HCT116 (cell line): ENCODE results near the gene DTD2. TPM values are rescaled to one million over a fixed set of nuclear protein-coding genes. Genes with fewer than 3 reads are reported as not detected.

Experiments used
- ATAC-seq: fragments of 200-7000 bp; cut with Tn5 transposase; 2 replicates; pipeline ENCODE4 v1.9.1; 2020; ENCODE audit warnings: mild to moderate bottlenecking, moderate library complexity
- BruUV-seq: library from RNA; stranded (reverse); fragments of 400-500 nt; replicated peaks from 2 replicates; lab custom pipeline; 2021; lab: Mats Ljungman, UMichigan
- CTCF ChIA-PET: fragments of 300-600 bp; sonication (Branson Sonifier 250); formaldehyde crosslinking; loops from one replicate; lab custom pipeline; 2021; ENCODE audit warnings: antibody characterized with exemption; lab: Charles Lee
- POLR2A ChIA-PET: fragments of 300-600, 350-600 bp; sonication (Branson Sonifier 250); formaldehyde crosslinking; loops from one replicate; lab custom pipeline; 2021; ENCODE audit warnings: antibody characterized with exemption; lab: Charles Lee
- RAD21 ChIA-PET, 2 experiments: fragments of 300-600 bp; sonication (Branson Sonifier 250); formaldehyde crosslinking; loops; one replicate each; lab custom pipeline; 2023; ENCODE audit warnings: low total read pairs in 2 of 2; ENCODE audit not compliant: uncharacterized antibody in 2 of 2, unreplicated experiment in 2 of 2, low non-redundant PET in 1 of 2; lab: Charles Lee
- DNase-seq: peaks from one replicate; pipeline ENCODE4 v3.0.0-alpha.2; 2010; ENCODE audit warnings: low read depth, low spot score
- H2AFZ ChIP-seq: fragments of 200-600 bp; shearing (Covaris generic), sonication (generic); 2 replicates; pipeline ENCODE4 v1.6.1; 2017; ENCODE audit warnings: low read depth, mixed run types, mixed read lengths, antibody characterized with exemption, low read length; ENCODE audit not compliant: poor library complexity, severe bottlenecking
- H3K27ac ChIP-seq: 2 replicates; pipeline ENCODE4 v1.5.1; 2012; ENCODE audit warnings: low read depth, low read length
- H3K27me3 ChIP-seq: fragments of 200-600 bp; sonication (generic); 2 replicates; pipeline ENCODE4 v1.6.1; 2016; ENCODE audit warnings: mixed run types, low read length, mixed read lengths; ENCODE audit not compliant: insufficient read depth
- H3K36me3 ChIP-seq, 2 experiments: fragments of 200-500 bp in 1 of 2; fragments of 200-600 bp in 1 of 2; sonication (Bioruptor generic) in 1 of 2; sonication (generic) in 1 of 2; 2 replicates each; pipeline versions ENCODE4 v1.5.1 to v1.6.1; 2014 to 2016; ENCODE audit warnings: low read length in 2 of 2, inconsistent platforms in 1 of 2, mixed read lengths in 1 of 2, mixed run types in 1 of 2; ENCODE audit not compliant: insufficient read depth in 2 of 2, control insufficient read depth in 1 of 2
- H3K4me1 ChIP-seq, 2 experiments: fragments of 200-600 bp in 1 of 2; sonication (generic) in 1 of 2; 2 replicates each; pipeline versions ENCODE4 v1.5.1 to v1.6.1; 2012 to 2017; ENCODE audit warnings: low read length in 2 of 2, inconsistent platforms in 1 of 2, mild to moderate bottlenecking in 1 of 2, mixed read lengths in 1 of 2, mixed run types in 1 of 2, moderate library complexity in 1 of 2; ENCODE audit not compliant: insufficient read depth in 2 of 2, control insufficient read depth in 1 of 2
- H3K4me2 ChIP-seq: fragments of 200-600 bp; sonication (generic); 2 replicates; pipeline ENCODE4 v1.6.1; 2017; ENCODE audit warnings: mixed run types, low read length, mixed read lengths
- H3K4me3 ChIP-seq, 2 experiments: fragments of 200-600 bp in 1 of 2; sonication (generic) in 1 of 2; replicated peaks in 1 of 2; 2 replicates each; pipeline ENCODE4 v1.5.1; 2011 to 2016; ENCODE audit warnings: low read length in 2 of 2, control low read depth in 1 of 2, low read depth in 1 of 2, mild to moderate bottlenecking in 1 of 2, mixed read lengths in 1 of 2, mixed run types in 1 of 2
- H3K79me2 ChIP-seq: fragments of 200-600 bp; sonication (generic); 2 replicates; pipeline ENCODE4 v1.6.1; 2017; ENCODE audit warnings: mild to moderate bottlenecking, mixed run types, low read length, moderate library complexity, mixed read lengths; ENCODE audit not compliant: insufficient read depth
- H3K9ac ChIP-seq: fragments of 200-600 bp; sonication (generic); 2 replicates; pipeline ENCODE4 v1.6.1; 2016; ENCODE audit warnings: low read length, mixed read lengths
- H3K9me2 ChIP-seq: fragments of 200-600 bp; sonication (generic), shearing (Covaris generic); 2 replicates; pipeline ENCODE4 v1.6.1; 2017; ENCODE audit warnings: mixed run types, mild to moderate bottlenecking, moderate library complexity; ENCODE audit not compliant: insufficient read depth
- H3K9me3 ChIP-seq, 2 experiments: fragments of 200-500 bp in 1 of 2; fragments of 200-600 bp in 1 of 2; sonication (Bioruptor generic) in 1 of 2; sonication (generic) in 1 of 2; 2 replicates each; pipeline ENCODE4 v1.6.1; 2014 to 2017; ENCODE audit warnings: low read length in 2 of 2, mixed read lengths in 2 of 2, inconsistent platforms in 1 of 2, low read depth in 1 of 2, mild to moderate bottlenecking in 1 of 2, mixed run types in 1 of 2, moderate library complexity in 1 of 2; ENCODE audit not compliant: control insufficient read depth in 1 of 2, insufficient read depth in 1 of 2
- H4K20me1 ChIP-seq: fragments of 200-600 bp; sonication (generic), shearing (Covaris generic); 2 replicates; pipeline ENCODE4 v1.6.1; 2017; ENCODE audit warnings: mixed run types, mild to moderate bottlenecking, moderate library complexity; ENCODE audit not compliant: insufficient read depth
- ATF3 ChIP-seq: IDR thresholded peaks from 2 replicates; pipeline ENCODE4 v1.6.1; 2012
- CEBPB ChIP-seq: IDR thresholded peaks from 2 replicates; pipeline ENCODE4 v1.6.1; 2012; ENCODE audit warnings: low read depth
- CTCF ChIP-seq, 3 experiments: fragments of 200-600 bp in 1 of 3; sonication (generic) in 1 of 3; IDR thresholded peaks in 2 of 3; conservative IDR thresholded peaks in 1 of 3; 2 replicates each; pipeline ENCODE4 v1.5.1; 2012 to 2017; ENCODE audit warnings: low read depth in 2 of 3, low read length in 2 of 3, antibody characterized with exemption in 1 of 3, borderline replicate concordance in 1 of 3, control low read depth in 1 of 3, mild to moderate bottlenecking in 1 of 3, mixed read lengths in 1 of 3, mixed run types in 1 of 3, moderate library complexity in 1 of 3; ENCODE audit not compliant: insufficient read depth in 1 of 3
- EGR1 ChIP-seq: IDR thresholded peaks from 2 replicates; pipeline ENCODE4 v1.6.1; 2012; ENCODE audit warnings: low read depth
- ELF1 ChIP-seq: IDR thresholded peaks from 2 replicates; pipeline ENCODE4 v1.6.1; 2012; ENCODE audit warnings: low read depth, borderline replicate concordance
- EZH2phosphoT487 ChIP-seq: fragments of 200-600 bp; IDR thresholded peaks from 2 replicates; pipeline ENCODE4 v1.6.1; 2018; ENCODE audit warnings: antibody characterized with exemption, borderline replicate concordance
- JUND ChIP-seq: IDR thresholded peaks from 2 replicates; pipeline ENCODE4 v1.6.1; 2012
- POLR2AphosphoS5 ChIP-seq: IDR thresholded peaks from 2 replicates; pipeline ENCODE4 v1.6.1; 2011; ENCODE audit warnings: mild to moderate bottlenecking, low read depth, low read length, moderate library complexity
- RAD21 ChIP-seq: IDR thresholded peaks from 2 replicates; pipeline ENCODE4 v1.6.1; 2012; ENCODE audit warnings: low read depth, mild to moderate bottlenecking
- REST ChIP-seq: IDR thresholded peaks from 2 replicates; pipeline ENCODE4 v1.6.1; 2012; ENCODE audit warnings: low read depth
- SP1 ChIP-seq: IDR thresholded peaks from 2 replicates; pipeline ENCODE4 v1.6.1; 2012; ENCODE audit warnings: low read depth
- SRF ChIP-seq: IDR thresholded peaks from 2 replicates; pipeline ENCODE4 v1.6.1; 2012; ENCODE audit warnings: low read depth
- YY1 ChIP-seq: IDR thresholded peaks from 2 replicates; pipeline ENCODE4 v1.6.1; 2011; ENCODE audit warnings: low read length, low read depth, moderate library complexity, mild to moderate bottlenecking; ENCODE audit not compliant: insufficient replicate concordance; ENCODE audit errors: extremely low read depth
- ZFX ChIP-seq: fragments of 450-650 bp; IDR thresholded peaks from 2 replicates; pipeline ENCODE4 v1.6.1; 2017
- ZNF274 ChIP-seq: fragments of 200-500 bp; sonication (Bioruptor generic); IDR thresholded peaks from 2 replicates; pipeline ENCODE4 v1.6.1; 2014; ENCODE audit warnings: mild to moderate bottlenecking, low read depth, low read length, inconsistent platforms
- intact Hi-C: fragments of 100-400 bp; cut with micrococcal nuclease; formaldehyde crosslinking; loops from 2 replicates; pipeline ENCODE4 v1.10.0; 2022
- total RNA-seq: library from RNA; stranded (reverse); gene quantifications from one replicate; pipeline ENCODE4 v1.2.1, GENCODE V29; 2021; ENCODE audit not compliant: unreplicated experiment

DTD2 gene
- total RNA-seq, 1 experiment from 2014 or later = 24.6 TPM

- RAD21 ChIA-PET = no interaction called here
- DNase-seq = no peak
- POLR2A ChIA-PET = interaction anchor here (1.7 kb wide), 1 partner anchor 9 kb away, joined by 8 read pairs; the partner anchor contains the start of gene HEATR5A
- peaks cover 6% of the 10 kb centered on the region for H3K79me2 ChIP-seq
- no peak overlapping the region for H3K4me2 ChIP-seq
- TF ChIP-seq ATF3 (no peak), ELF1 (no peak), EGR1 (no peak), CTCF (IDR thresholded peaks at IDR 0.05 in 2 of 3, conservative IDR thresholded peaks at IDR 0.05 in 1 of 3; ENCODE audit: borderline replicate concordance in 1 of 3, insufficient read depth in 1 of 3, low read depth in 2 of 3, low read length in 2 of 3) (no peak), JUND (no peak), ZFX (no peak), CEBPB (no peak), YY1 (no peak), REST (no peak), EZH2phosphoT487 (no peak), ZNF274 (no peak), SP1 (no peak), SRF (no peak), POLR2AphosphoS5 (no peak), RAD21 (no peak)
- no peaks in the 10 kb centered on the region for H3K27me3 ChIP-seq
- no peak overlapping the region for H3K9ac ChIP-seq
- CTCF ChIA-PET = interaction anchor here (0.6 kb wide), 1 partner anchor 1118 kb away, joined by 3 read pairs; no protein-coding TSS in a partner anchor
- no peak overlapping the region for H2AFZ ChIP-seq
- H3K9me2 ChIP-seq = no peaks in the 10 kb centered on the region
- intact Hi-C loops = no loop called here
- H3K36me3 ChIP-seq = no peaks in the 10 kb centered on the region
- H4K20me1 ChIP-seq = no peaks in the 10 kb centered on the region
- peaks cover 12 to 16% of the 10 kb centered on the region in 2 experiments; a peak in 3 of 4 replicates for H3K4me1 ChIP-seq
- no TSS peak for BruUV-seq
- H3K9me3 ChIP-seq = no peaks in the 10 kb centered on the region
- no peak overlapping the region for H3K27ac ChIP-seq
- no peak for ATAC-seq
- H3K4me3 ChIP-seq = no peak overlapping the region
These were observed 46.0 kb downstream of the DTD2 start for GRCh38 chr14:31411218-31411727.
